ENCODE results near the gene AZIN2.
A peak's percentile ranks its signal among the peaks of the same experiment; 100 is the strongest.
"Not testable (repeated sequence)": the region's sequence is repeated elsewhere in the genome, so short reads cannot be mapped to it uniquely, and the experiment has no call there.

AZIN2 gene

DNA sequence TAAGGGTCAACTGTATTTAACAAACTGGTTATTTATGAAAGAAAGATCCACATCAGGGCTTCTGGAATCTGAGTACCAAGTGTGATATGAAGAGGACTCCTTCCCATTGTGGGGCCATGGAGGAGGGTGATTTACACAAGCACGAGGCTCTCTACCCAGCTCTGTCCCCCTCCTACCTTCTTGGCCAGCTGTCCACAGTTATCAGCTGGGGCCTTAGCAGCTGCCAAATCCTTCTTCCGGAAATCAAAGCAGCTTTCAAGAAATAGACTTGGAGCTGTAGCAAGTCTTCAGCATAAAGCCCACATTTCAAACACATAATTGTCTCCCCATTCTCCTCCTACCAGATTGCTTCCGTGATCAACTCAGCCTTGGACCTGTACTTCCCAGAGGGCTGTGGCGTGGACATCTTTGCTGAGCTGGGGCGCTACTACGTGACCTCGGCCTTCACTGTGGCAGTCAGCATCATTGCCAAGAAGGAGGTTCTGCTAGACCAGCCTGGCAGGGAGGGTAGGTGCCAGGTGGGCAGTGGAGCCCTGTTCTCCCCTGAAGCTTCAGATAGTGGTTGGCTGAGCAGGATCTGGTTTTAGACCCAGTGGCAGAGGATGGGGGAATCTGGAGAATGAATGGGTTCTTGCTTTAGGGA is 15.5 kb downstream of the AZIN2 start:
- DNase-seq = no peak

DNA sequence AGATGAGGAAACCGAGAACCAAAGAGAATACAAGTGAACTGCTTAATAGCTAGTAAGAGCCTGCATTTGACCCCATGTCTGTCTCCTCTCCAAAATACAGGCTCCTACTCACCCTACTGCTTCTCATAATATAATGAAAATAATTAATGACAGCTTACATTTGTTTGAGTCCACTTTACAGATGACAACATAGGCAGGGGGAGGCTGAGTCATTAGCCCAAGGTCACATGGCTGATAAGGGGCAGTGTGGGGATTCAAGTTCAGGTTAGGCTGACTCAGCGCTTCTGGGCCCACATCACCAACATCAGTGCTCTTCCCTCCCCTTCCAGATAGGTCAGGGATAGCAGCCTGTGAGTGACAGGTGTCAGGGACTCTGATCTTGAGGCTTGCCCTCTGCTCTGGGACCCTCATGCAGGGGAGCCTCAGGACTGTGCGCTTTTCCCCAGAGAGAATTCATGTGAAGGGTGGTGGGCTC is 16.2 kb downstream of the AZIN2 start:
- DNase-seq = no peak

DNA sequence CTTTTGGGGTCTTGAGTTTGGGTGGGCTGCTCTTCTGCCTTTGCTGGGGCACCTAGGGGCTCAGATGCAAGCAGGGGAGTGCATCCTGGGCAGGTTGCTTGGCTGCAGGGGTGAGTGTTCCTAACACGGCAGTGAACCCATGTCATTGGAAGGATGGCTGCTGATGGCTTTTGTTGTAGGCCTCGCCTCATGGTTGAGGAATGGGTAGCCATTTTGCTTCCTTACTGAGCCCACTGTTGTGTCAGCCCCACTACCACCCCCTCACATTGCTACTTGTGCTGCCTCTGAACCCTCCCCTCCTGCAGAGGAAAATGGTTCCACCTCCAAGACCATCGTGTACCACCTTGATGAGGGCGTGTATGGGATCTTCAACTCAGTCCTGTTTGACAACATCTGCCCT is 16.8 kb downstream of the AZIN2 start:
- DNase-seq = no peak

DNA sequence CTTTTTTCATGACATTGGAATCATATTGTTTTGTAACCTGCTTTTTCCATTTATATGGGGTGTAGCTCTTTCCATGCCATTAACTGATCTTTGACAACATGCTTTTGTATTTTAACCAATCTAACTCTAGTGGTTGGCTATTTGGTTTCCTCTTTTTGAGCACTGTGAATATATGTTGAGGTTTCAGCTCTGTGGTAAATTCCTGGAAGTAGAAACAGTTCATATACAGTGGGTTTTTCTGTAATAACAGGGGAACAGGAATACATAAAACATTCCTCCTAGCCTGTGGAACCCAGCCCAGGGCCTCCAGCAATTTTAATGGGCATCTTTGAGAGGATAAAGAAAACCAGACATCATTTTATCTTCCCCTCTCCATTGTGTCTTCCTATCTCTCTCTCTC is 17.4 kb downstream of the AZIN2 start:
- DNase-seq = no peak

DNA sequence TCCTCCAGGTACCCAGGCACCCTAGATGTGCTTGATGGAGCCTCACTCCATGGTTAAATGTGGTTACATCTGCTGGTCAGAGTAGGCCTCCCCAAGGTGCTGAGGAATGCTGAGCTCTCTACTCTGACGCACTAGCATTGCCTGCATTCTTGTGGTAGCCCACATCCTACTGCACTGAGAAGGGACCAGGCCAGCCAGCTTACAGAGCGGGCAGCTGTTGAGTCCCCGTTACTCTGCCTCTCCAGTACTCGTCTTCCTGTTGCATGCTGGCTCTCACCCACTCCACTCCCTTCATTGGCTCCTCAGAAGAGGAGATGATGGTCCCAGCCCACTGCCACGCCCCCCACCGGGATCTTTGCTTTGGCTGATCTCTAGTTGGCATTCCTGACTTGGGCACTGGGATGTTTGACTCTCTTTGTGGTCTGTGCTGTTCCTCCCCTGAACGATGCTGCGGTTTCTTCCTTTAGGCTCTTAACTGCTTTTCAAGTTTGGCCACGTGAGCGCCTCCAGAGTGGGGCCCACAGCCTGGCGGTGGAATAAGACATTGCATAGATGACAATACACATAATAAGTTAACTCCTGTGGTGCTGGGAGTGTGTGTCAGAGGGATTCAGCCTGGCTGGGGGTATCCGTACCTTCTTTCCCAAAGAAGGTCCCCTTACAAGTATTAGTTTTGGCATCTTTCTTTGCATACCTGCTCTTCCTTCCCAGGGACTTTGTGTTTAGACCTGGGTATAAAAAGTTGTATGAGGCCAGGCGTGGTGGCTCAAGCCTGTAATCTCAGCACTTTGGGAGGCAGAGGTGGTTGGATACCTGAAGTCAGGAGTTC is 18.6 kb downstream of the AZIN2 start:
- DNase-seq = peak; percentile 73

DNA sequence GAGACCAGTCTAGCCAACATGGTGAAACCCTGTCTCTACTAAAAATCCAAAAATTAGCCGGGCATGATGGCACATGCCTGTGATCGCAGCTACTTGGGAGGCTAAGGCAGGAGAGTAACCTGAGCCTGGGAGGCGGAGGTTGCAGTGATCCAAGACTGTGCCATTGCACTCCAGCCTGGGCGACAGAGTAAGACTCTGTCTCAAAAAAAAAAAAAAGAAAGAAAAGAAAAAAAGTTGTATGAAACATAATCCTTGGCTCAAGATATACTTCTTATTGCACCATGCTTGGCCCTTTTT is 19.1 kb downstream of the AZIN2 start:
- DNase-seq = not testable (repeated sequence)

DNA sequence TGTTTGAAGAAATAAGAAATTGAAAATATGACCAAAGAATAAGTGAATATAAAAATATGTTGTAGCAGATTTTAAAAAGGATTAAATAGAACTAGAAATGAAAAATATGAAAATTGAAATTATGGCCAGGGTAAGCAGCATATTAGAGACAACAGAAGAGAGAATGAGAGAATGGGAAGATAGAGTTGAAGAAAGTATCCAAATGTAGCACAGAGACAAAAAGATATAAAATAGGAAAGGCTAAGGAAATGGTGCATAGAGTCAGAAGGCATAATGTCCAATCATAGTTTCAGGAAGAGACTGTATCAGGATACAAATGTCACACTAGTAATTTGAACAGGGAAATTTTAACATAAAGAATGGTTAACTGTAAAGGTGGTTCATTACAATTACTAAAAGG is 29.5 kb downstream of the AZIN2 start:
- no peak for DNase-seq

DNA sequence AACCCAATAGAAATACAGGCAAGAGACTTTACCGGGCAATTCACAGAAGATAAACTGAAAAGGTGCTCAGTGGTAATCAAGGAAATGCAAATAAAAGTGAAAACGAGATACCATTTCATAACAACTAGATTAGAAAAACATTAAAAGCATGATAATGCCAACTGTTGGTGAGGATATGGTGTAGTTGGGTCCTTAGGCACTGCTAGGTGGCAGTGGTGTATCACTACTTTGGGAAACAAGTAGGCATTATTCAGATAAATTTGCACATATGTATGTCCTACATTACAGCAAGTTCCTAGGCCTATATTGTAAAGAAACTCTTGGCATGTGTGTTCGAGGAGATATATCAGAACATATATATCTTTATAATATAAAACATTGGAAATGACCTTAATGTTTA is 31.0 kb downstream of the AZIN2 start:
- no peak for DNase-seq

DNA sequence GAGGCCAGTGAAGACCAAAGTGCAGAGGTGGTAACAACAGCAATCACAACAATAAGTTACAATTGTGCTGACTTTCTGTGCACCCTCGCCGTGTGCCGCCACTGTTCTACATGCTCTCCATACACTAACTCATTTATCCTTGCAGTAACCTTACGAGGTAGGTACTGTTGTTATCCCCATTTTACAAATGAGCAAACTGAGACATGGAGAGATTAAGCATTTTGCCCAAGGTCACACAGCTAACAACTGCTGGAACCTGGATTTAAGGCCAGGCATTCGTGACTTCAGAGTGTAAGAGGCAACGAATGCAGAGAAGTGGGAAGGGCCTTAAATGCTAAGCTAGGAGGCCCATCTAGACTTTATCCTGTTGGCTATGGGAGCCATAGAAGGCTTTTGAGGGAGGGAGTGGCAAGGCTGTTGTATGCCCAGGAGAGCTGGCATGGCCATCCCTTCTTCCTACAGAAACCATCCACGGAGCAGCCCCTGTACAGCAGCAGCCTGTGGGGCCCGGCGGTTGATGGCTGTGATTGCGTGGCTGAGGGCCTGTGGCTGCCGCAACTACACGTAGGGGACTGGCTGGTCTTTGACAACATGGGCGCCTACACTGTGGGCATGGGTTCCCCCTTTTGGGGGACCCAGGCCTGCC is 36.6 kb downstream of the AZIN2 start:
- DNase-seq = no peak

DNA sequence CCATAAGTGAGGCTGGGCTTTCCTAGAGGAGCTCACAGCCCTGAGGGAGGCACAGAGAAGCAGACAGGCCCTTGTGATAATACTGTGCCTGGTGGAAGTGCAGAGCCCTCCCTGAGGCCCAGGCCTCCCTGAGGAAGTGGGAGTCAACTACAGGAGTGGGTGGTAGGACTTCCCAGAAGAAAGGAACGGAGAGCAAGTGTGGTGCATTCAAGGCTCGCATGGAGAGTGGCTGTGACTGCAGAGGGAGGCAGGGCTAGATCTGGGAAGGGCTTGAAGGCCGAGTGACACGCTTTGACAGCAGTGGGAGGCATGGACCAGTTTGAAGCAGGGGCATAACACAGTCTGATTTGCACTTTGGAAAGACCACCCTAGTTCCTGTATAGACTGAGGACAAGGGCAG is 37.3 kb downstream of the AZIN2 start:
- DNase-seq = no peak

DNA sequence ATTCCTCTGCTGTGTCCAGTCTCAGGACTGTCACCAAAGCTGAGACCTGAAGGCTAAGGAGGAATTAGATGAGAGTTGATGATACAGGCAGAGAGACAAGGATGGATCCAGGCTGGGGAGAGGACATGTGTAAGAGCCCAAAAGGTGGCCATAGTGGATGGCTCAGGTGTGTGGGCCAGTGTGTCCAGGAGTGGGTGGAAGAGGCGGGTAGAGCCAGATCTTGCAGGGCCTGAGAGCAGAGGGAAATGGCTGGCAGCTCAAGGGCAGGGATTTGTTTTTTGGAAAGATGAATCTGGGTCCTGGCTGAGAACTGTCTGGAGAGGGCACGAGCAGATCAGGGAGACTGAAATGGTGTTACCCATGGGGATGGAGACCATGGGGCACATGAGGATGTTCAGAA is 38.1 kb downstream of the AZIN2 start:
- no peak for DNase-seq

DNA sequence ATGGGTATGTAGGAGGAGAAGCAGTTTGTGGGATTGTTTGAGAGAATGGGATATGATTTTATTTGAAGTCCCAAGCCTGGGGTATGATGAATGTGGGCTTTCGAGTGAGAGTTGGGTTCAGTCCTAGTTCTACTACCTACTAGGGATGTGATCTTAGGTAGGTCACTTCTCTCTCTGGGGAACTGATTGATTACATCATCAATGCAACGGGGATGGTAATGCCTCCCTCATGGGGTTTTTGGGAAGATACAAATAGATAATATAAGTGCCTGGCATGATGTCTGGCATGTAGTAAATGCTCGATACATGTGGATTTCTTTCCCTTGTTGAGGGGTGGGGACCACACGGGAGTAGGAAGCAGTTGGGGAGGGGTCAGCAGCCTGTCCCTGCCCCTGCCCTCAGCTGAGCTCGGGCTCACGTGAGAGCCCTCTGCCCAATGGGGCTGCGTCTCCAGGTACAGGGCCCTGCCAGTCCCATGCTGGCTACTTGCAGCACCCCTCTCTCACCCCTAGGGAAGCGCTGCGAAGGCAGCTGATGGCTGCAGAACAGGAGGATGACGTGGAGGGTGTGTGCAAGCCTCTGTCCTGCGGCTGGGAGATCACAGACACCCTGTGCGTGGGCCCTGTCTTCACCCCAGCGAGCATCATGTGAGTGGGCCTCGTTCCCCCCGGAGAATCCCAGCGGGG is 38.7 kb downstream of the AZIN2 start:
- no peak for DNase-seq

DNA sequence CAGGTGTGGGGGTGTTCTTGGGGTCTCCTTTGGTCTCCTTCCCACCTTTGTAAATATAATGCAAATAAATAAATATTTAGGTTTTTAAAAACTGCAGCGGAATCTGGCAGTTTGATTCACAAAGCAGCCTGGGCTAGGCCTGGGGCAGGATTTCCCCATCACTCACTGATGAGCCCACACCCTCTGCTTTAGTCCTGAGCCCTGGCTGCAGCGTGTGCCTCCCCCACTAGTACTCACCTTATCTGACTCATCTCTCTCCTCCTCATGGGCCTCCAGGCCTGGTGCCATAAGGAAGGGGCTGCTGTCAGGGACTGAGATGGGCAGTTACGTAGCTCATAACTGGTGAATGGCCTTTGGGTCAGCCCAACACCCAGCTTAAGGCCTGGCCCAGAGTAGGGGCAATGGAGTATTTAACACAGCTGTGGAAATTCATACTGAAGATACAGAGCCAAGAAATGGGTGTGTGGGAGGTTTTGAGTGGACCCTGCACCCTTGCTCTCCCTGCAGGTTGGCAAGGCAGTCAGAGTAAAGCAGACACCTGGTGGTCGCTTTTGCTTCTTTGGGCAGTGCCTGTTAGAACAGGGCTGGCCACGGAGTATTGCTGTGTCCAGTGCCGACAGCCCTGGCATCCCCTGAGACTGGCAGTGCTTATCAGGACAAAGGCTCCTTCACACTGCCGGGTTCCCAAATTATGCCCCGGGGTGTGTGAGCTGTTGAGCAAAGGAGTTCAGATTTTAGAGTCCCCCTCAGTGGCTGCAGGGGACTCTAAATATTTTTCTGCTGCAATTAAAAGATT is 39.7 kb downstream of the AZIN2 start:
- no peak for DNase-seq

DNA sequence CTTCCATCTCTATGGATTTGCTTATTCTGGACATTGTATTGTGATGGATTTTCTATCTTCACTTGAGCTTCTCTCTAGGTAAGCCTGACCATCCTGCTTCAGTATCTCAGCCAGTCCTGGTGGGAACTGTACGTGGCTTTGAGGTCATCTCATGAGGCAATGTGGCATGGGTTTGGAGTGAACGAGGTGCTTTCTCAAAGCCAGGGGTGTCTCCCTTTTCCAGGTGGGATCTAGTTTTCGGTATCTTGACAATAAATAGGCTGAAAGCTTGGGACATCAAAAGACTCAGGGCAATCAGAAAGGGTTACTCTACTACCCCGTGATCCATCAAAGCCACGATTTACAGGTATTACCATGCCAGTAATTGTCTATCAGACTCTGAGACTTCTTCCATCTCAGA is 40.8 kb downstream of the AZIN2 start:
- no peak for DNase-seq

DNA sequence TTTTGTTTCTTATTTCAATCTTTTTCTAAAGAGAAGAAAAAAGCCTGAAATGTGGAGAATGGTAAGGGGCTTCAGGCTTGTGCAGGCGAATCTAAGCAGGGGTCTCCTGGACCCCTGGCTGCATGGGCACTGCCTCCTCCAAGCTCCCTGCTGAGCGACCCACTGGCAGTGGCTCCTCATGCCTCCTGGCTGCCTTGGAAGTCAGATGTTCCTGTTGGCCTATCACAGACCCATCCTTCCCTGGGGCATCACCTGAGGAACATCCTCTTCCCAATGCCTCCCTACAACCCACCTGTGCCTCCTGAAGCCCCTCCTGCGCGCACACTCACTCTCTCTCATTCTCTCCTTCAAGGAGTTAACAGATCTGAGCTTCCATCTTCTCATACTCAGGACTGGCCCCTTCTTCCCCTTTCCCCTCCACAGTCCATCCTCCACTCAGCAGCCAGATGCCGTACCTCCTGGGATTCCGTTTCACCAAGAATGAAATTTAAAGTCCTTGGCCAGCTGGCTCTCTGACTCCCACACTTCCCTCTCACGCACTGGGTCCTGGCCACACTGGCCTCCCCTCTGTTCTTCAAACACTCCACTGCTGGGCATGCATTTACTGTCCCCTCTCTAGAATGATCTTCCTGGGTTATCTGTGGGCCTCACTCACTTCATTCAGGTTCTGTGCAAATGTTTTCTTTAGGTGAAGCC is 41.7 kb downstream of the AZIN2 start:
- DNase-seq = no peak

DNA sequence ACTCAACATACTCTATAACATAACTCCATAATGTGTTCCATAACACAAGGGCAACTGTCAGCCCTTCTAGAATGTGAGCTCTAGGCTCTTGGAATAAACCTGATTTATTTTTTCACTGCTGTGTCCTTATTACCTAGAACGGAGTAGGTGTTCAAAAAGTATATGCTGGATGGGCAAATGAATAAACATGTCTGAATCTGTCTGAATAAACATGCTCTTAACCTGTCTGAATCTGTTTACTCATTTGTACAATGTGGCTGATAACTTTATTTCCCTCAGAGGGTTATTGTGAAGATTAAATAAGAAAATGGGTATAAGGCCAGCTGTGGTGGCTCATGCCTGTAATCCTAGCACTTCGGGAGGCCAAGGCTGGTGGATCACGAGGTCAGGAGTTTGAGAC is 42.3 kb downstream of the AZIN2 start:
- DNase-seq = no peak

DNA sequence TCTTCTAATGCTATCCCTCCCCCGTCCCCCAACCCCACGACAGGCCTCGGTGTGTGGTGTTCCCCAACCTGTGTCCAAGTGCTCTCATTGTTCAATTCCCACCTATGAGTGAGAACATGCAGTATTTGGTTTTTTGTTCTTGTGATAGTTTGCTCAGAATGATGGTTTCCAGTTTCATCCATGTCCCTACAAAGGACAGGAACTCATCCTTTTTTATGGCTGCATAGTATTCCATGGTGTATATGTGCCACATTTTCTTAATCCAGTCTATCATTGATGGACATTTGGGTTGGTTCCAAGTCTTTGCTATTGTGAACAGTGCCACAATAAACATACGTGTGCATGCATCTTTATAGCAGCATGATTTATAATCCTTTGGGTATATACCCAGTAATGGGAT is 43.7 kb downstream of the AZIN2 start:
- DNase-seq = not testable (repeated sequence)

DNA sequence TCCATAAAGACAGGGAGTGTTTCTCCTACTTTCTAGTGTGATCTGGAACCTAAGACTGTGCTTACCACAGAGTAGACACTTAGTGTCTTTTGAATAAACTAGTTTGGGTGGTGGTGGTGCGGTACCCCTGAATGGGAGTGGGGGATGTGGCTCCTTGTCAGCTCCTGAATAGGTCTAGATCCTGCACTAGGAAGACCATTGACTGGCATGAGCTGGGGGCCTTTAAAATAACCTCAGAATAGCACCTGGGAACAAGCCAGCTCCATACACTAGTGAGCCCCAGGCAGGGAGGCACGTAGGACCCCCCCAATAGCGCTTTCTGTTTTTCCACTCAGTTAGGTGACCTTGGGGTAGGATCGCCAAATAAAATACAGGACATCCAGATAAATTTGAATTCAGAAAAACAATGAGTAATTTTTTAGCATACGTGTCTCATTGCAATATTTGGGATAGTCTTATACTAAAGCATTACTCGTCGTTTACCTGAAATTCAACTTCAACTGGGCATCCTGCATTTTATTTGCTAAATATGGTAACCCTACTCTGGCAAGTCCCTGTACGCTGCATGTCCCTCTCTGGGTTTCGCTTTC is 45.6 kb downstream of the AZIN2 start:
- DNase-seq = no peak

DNA sequence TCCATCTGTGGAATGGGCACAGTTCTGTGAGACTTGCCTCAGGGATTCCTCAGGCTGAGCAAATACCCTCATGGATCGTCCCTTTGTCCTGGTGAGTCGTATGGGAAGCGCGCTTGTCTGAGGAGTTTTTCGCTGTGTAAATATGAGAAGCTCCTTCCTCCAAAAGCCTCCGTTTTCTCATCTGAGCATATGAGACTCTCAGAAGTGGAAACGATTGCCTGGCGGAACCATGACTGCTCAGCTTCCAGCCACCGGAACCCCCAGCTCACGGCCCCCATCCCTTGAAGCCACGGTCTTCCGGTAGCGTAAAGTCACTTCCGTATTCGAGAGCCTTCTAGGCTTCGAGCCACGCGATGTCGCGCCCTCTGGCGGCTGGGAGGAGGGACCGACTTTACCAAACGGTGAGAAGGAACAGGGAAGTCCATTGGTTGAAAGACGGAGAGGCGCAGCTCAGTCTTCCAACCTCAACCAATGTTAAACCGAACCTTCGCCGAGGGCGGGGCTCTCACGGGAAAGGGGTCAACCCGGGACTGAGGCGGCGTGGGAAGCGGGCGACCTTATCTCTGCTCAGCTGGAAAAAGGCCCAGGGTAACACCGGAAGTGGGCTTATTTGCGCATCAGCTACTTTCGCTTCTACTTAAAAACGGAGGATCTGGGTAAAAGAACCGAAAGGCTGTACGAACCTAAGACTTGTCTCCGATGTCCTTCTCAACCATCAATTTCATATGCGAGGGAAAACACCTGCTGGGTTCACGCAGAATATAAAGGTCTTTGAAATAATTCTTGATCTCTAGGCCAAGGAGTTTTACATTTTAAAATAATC is 46.3 kb downstream of the AZIN2 start:
- DNase-seq = peak; percentile 99

DNA sequence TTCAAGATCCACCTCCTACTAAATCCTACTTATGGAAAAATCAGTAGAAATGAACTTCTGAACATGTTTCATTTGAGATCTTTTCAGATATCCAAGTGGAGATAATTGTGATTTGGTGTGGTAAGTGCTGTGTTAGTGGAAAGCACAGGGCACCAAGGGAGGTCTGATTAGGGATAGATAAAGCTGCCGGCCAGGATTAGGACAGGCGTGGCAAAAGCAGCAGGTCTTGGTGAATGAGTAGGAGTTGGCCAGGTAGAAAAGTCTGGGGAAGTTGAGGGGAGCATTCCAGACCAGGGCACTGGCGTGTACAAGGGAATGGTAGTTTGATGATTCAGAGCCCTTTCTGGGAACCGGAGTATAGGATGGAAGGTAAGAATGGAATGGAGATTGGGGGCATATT is 47.8 kb downstream of the AZIN2 start:
- DNase-seq = no peak

DNA sequence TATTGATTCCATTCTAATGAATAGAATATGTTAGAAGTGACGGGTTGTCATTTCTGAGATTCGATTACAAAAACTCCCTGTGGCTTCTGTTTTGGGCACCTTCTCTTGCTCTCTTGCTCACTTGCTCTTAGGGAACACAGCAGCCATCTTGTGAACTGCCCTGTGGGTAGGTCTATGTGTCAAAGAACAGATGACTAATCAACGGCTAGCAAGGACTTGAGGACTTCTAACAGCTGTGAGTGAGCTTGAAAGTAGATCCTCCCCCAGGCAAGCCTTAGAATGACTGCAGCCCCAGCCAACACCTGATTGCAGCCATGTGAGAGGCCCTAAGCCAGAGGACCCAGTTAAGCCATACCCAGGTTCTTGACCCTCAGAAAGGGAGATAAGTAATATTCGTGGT is 49.3 kb downstream of the AZIN2 start:
- no peak for DNase-seq
